GM18951 (cell line): ENCODE measurements around the gene CLCN5.

Source experiments
- POLR2A ChIP-seq: IDR thresholded peaks from 4 replicates; pipeline ENCODE4 v1.6.1; 2011; ENCODE audit warnings: mild to moderate bottlenecking; ENCODE audit not compliant: insufficient read length, insufficient read depth; ENCODE audit errors: extremely low read depth
- in situ Hi-C: fragments of 300-500 bp; cut with MboI; formaldehyde crosslinking; loops from one replicate; pipeline ENCODE4 v1.12.0; 2022; ENCODE audit warnings: low sequenced_read_pairs, mixed read lengths, inconsistent platforms; ENCODE audit not compliant: unreplicated experiment

The CLCN5 gene

DNA sequence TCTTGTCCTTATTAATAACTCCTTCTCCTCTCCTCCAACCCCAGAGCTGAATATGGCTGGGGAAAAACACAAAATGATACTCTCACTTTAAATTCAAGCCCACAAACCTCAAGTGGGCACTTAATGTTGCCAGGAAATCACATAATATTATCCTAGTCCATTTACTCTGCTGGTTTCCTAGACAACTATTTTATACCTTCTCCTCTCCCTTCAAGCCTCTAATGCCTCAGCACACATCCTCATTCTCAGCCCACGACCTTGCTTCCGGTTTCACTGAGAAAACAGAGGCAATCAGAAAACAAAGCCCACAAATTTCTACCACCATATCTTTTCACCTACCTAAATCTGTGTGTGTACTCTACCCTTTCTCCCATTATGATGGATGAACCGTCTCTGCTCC is 12.1 kb upstream of the CLCN5 start:
- TF ChIP-seq POLR2A: no peak
- in situ Hi-C loops: loop anchor here (10.0 to 25.0 kb wide), 2 partner anchors 174 to 277 kb away; no protein-coding TSS in a partner anchor

DNA sequence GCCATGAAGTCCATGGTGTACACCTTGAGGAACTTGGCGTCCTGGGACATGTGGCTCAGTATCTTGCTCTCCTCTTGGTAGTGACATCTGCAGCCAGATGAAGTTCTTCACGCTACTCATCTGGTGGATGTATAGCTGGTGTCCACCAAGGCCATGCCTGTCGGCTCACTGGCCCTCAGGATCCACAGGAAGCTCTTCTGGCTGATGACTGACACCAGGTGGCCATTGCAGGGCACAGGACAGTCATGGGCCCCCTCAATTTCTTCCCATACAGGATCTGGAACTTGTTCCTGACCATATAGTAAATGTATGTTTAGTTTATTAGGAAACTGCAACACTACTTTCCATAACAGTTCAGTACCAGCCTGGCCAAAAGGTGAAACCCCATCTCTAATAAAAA is 10.3 kb upstream of the CLCN5 start:
- no peak for TF ChIP-seq POLR2A
- in situ Hi-C loops: loop anchor here (10.0 to 25.0 kb wide), 2 partner anchors 173 to 275 kb away; no protein-coding TSS in a partner anchor

DNA sequence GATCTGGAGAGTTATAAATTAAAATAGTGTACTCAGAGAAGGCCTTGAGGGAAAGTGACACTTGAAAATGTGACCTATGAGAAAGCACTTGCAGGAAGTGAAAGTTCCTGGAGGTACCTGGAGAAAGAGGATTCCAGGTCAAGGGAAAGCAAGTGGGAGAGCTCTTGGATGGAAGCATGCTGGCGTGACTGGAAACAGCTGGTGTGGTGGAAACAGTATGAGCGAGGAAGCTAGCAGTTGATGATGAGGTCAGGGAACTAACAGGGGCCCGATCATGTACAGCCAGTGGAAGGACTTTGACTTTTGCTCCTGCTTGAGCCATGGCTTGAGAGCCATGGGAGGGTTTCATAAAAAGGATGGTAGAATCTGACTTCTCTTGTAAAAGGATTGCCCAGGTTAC is 9.5 kb upstream of the CLCN5 start:
- no peak for TF ChIP-seq POLR2A
- in situ Hi-C loops: loop anchor here (10.0 to 25.0 kb wide), 2 partner anchors 172 to 274 kb away; no protein-coding TSS in a partner anchor

DNA sequence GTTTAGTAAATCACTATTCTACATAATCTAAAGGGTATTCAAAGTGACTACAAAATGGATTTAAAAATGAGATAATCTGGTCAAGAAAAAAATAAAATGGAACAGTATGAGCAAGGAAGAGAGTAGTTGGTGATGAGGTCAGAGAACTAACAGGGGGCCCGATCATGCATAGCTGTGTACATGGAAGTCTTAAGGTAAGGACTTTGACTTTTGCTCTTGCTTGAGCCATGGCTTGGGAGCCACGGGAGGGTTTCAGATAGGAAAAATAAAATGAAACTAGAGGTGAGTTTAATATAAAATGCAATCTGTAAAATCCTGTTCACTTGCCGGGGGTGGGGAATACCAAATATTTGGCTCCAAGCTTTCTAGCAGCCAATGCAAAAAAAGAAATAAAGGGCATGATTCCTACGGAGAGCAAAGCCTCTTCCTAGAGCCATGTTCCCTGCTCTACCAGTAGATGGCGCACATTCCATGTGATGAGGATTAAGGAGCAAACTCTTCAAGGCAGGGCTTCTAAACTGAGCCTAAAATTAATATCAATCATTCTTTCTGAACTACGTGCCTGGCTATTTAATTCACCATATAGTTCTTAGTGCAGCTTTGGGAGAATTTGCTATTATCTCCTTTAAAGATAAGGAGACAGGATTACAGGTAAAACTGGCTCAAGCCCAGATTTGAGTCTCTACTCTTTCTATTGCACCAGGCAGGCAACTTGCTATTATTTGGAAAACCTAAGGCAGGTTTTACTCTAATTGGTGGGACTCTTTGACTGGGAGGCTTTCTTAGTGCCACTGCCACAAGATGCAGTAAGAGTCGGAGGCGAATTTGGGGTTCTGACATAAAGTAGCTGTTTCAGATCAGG is 6.8 kb upstream of the CLCN5 start:
- no peak for TF ChIP-seq POLR2A
- in situ Hi-C loops: loop anchor here (10.0 to 25.0 kb wide), 2 partner anchors 169 to 272 kb away; no protein-coding TSS in a partner anchor

DNA sequence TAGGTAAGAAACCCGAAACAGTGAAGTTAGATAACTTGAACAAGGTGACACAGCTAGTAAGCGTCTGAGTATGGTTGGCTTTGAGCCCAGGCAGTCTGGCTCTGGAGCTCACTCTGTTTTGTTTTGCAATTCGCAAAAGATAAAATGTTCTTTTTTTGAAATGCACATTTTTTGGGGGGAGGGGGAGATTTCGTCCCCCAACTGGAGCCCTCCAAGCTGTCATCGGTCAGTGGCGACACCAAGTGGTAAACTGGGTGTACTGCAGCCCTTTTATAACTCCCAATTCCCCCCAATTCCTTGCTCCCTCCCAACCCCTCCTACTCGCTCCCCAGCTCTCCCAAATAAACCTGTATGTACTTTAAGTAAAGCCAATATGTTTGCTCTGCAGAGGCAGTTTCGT is 2.8 kb upstream of the CLCN5 start:
- in situ Hi-C loops: loop anchor here (10.0 to 25.0 kb wide), 2 partner anchors 165 to 268 kb away; no protein-coding TSS in a partner anchor
- TF ChIP-seq POLR2A: no peak

DNA sequence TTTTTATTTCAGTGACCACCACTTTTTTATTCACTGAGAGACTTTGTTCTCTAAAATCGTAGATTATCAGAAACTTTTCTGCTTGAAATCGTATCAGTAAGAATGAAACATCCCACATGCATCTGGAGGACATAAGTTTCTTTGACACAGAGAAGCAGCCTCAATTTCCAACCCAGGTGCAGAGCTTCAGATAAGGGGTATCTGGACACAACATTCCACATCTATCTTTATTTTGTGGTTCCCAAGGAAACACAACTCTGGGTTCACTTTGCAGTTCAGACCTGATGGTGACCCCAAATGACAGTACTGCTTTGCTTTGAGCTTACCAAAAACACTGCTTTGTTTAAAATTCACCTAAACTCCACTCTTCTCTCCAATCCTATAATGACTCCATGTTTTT is 1.3 kb upstream of the CLCN5 start:
- TF ChIP-seq POLR2A: no peak
- in situ Hi-C loops: loop anchor here (25.0 kb wide), 1 partner anchor 266 kb away; no protein-coding TSS in a partner anchor

DNA sequence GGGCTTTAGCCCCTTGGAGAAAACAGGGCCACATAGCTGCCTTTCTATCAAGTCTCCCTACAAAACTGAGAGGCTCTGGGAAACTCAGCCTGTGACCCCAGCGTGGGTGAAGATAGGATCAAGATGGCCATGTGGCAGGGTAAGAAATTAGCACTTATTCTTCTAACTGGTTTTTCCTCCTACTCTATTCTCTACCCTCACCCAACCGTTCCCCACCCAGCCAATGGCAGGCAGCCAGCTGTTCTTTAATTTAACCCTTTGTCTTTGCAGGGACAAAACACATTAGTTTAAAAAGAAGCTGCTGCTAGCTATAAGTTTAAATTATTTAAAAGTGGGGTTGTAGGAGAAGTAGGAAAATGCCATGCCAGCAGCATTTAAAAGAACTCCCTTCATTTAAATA is 2.8 kb downstream of the CLCN5 start:
- no peak for TF ChIP-seq POLR2A
- in situ Hi-C loops: no loop called here

DNA sequence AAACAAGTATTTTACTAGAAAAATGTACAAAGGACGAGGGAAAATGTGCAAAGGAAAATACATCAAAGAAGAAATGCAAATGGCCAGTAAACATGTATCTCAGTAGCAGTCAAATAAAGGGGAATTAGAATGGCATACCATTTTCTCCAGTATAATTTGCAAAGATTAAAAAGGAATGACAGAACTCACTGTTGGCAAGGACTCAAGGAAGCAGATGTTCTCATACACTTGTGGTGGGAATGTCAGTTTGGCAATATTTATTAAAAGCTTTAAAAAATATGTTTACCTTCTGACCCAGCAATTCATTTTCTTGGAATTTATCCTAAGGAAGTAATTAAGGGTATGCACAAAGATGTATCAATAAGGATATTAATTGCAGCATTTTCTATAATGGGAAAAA is 7.6 kb downstream of the CLCN5 start:
- in situ Hi-C loops: no loop called here

DNA sequence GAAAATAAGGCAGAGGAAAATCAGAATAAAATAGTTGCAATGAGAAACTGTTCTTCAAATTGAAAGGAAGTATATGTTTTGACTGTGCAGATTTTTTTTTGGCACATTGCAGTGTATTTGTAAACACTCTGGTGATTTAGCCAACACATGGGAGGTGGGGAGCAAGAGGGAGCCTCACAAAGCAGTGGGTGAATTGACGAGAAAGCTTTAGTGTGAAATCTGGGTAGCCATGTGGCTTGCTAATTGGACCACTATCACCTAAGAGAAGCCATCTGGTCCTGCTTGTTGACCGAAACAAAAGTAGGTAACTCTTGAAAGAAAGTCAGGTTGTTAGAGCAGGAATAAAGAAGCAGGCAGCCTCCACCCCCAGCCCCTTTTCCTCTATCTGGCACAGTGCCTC is 10.4 kb downstream of the CLCN5 start:
- no peak for TF ChIP-seq POLR2A
- in situ Hi-C loops: no loop called here

More for the DNA sequence above, 7.6 kb downstream of the CLCN5 start:
- no peak for TF ChIP-seq POLR2A

DNA sequence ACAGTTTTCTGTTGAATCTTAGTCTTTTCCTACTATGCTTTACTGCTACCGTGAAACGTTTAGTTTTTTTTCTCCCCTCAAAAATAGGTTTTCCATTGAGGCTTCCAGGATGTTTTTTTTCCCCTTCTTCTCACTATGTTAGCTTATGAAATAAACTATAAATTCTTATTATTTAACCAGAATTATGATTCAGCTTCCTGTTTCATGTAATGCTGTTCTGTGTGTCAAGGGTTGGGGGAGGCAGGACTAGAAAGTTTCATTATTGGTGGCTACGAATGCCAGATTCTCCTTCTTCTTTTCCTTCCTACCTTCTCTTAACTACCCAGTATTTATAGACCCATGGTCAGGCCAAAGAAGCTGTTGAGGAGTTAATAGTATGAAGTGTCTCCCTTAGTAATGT is 11.8 kb downstream of the CLCN5 start:
- in situ Hi-C loops: no loop called here
- no peak for TF ChIP-seq POLR2A

DNA sequence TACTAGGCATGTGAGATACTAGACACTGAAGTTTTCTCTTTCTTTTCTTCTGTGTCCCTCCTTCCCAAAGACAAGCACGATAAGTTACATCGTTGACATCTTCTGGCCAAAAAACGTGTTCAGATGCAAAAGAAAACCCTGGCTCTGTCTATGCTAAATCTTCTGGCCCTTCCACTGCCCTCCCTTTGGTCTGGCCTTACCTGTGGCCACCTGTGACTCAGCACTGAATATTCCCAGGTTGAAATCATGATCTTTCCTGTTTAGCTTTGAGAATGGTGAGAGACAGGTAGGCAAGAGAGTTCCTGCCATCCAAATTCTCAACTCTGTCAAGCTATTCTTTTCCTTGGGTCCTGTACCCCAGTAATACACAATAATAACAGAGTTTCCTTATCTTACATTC is 12.3 kb downstream of the CLCN5 start:
- in situ Hi-C loops: no loop called here
- TF ChIP-seq POLR2A: no peak

DNA sequence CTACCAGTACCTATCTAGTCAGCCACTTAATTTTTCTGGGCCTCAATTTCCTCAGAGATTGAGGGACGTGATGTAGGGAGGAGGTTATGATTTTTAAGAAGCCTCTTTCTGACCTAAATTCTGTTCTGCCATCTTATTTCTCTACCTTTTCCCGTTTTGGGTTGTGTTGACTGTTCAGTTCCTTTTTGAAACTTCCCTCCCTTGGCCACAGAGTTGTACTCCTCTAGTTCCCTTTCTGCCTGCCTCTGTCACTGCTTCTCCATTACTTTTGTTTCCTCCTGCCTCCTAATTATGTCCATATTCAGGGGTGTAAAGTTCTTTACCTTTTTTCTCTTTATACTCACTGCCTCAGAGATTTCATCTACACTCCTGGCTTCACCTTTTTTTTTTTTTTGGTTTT is 25.4 kb downstream of the CLCN5 start:
- in situ Hi-C loops: no loop called here

DNA sequence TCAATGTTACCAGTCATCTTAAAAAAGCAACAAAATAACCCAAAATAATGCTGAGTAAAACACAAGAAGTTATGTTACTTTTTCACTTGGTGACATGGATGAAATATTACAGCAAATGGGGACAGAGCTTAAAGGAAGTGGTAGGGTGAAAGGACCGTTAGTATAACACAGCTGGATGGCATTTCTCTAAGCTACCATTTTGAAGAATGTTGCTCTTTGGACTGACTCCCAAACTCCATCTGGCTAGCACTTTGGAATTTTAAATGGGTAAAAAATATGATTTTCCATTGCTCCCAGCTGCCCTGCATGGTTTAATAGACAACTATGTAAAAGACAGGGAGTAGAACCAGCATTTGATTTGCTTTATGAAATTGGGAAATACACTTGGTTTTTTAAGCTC is 27.6 kb downstream of the CLCN5 start:
- in situ Hi-C loops: no loop called here
- TF ChIP-seq POLR2A: no peak

More for the DNA sequence above, 25.4 kb downstream of the CLCN5 start:
- TF ChIP-seq POLR2A: no peak
